ENCODE measurements around the gene IGFALS.

The IGFALS gene

DNA sequence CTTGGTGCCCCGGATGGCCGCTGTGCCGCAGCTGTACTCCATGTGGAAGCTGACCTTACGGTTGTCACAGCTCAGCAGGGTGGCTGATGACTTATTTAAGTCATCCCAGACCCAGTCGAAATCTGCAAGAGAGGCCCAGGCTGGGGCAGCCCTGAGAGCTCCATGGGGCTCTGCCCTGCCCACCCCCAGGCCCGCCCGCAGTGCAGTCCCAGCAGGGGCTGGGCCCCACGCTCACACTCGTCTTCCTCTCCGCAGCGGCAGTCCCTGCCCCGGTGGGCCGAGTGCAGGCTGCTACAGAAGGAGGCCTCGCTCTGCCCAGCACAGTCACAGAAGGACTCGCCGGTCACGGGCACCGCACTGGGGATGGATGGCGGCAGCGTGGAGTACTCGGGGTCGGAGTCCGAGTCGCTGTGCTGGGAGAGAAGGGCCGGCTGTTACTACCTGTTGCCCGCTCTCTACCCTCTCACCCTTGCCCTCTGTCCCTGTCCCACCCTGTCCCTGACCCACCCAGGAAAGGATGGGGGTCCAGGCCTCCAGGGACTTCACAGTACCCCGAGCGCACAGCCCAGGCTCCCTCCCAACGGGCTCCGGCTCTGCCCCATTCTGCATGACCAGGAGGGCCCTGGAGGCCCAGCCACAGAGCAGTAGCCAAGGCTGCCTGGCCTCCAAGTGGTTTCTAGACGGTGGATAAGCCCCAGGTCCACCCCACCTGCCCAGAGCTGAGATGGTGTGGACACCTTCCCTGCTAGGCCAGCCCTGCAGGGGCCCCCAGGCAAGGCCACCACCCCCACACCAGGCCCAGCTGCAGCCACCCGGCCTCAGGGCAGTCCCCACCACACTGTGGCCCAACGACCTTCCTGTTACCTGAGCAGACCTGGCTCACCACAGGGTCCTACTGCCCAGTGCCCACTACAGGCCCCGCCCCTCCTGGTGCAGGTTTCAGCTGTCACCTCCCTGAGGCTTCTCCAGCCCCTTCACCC, 15.0 kb downstream of the IGFALS start:
- Histone ChIP-seq H3K27ac (no peak overlapping the region), H3K36me3 (peaks cover 63% of the 10 kb centered on the region), H3K4me3 (ENCODE audit: low read depth in 1 of 2, low read length in 1 of 2) (no peak overlapping the region), H3K4me1 (ENCODE audit: control insufficient read depth in 1 of 2, insufficient read depth in 1 of 2, low read depth in 1 of 2, low read length in 1 of 2) (peaks cover 33 to 38% of the 10 kb centered on the region in 2 experiments), H3K9me3 (no peaks in the 10 kb centered on the region), H3K27me3 (no peaks in the 10 kb centered on the region)
- TF ChIP-seq, protein P1, sequence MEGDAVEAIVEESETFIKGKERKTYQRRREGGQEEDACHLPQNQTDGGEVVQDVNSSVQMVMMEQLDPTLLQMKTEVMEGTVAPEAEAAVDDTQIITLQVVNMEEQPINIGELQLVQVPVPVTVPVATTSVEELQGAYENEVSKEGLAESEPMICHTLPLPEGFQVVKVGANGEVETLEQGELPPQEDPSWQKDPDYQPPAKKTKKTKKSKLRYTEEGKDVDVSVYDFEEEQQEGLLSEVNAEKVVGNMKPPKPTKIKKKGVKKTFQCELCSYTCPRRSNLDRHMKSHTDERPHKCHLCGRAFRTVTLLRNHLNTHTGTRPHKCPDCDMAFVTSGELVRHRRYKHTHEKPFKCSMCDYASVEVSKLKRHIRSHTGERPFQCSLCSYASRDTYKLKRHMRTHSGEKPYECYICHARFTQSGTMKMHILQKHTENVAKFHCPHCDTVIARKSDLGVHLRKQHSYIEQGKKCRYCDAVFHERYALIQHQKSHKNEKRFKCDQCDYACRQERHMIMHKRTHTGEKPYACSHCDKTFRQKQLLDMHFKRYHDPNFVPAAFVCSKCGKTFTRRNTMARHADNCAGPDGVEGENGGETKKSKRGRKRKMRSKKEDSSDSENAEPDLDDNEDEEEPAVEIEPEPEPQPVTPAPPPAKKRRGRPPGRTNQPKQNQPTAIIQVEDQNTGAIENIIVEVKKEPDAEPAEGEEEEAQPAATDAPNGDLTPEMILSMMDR (IDR thresholded peaks at IDR 0.05) = no peak

DNA sequence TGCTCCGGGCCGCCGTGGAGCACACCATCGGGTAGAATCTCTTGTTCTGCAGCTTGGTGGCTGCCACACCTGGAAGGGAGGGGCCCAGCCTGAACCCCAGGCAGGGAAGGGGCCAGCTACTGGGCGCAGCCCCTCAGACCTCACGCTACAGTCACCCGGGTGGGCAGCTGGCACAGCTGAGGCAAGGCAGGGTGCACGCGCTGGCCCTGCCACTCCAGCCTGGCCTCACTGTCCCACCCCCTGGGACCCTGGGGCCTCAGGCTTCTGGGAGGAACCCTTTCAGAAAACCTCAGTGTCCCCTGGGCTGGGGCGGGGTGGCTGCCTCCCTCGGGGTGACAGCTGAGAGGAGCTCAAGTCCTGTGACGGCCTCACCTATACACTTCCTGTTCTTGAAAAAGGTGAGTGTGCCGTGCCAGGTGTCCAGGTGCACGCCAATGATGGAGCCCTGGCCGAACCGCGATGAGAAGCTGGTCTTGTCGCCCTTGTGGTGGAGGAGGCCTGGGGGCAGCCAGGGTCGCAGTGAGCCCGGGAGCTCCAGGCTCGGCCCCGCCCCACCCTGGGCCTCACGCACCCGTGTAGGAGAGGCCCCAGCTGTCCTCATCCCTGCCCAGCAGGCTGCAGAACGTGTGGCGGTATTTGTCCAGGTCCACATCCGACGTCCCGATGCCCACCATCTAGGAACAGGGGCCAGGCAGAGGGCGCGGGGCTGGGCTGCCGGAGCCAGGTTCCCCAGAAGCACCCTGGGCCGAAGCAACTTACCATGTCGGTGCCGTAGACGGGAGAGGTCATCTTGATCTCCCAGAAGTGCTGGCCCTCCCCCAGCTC, 15.9 kb downstream of the IGFALS start:
- peaks cover 63% of the 10 kb centered on the region for H3K36me3 ChIP-seq
- H3K9me3 ChIP-seq = no peaks in the 10 kb centered on the region
- no peak overlapping the region for H3K4me3 ChIP-seq (ENCODE audit: low read depth in 1 of 2, low read length in 1 of 2)
- H3K4me1 ChIP-seq (ENCODE audit: control insufficient read depth in 1 of 2, insufficient read depth in 1 of 2, low read depth in 1 of 2, low read length in 1 of 2) = peaks cover 31 to 41% of the 10 kb centered on the region in 2 experiments
- H3K27ac ChIP-seq = no peak overlapping the region
- H3K27me3 ChIP-seq = no peaks in the 10 kb centered on the region
- TF ChIP-seq, protein P1 (IDR thresholded peaks at IDR 0.05) = no peak

DNA sequence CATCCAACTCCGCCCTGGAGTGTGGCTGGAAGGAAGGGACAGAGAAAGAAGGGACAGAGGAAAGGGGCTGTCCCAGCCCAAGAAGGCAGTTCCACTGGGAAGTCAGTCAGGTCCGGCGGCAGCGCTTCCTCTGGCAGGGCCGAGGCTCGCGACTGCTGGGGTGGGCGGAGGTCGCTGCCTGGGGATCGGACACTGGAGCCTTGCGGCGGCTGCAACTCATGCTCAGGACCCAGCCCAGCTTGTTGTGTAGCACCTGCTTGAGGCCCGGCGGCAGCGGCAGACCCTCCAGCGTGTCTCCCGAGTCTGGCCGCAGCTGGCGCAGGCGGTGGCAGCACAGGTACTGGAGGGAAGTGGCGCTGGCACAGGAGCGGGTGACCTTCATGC, 16.5 kb downstream of the IGFALS start:
- TF ChIP-seq, protein P1 (IDR thresholded peaks at IDR 0.05) = no peak
- Histone ChIP-seq H3K9me3 (no peaks in the 10 kb centered on the region), H3K36me3 (peaks cover 63% of the 10 kb centered on the region), H3K4me1 (ENCODE audit: control insufficient read depth in 1 of 2, insufficient read depth in 1 of 2, low read depth in 1 of 2, low read length in 1 of 2) (peaks cover 37 to 47% of the 10 kb centered on the region in 2 experiments), H3K27me3 (no peaks in the 10 kb centered on the region), H3K4me3 (ENCODE audit: low read depth in 1 of 2, low read length in 1 of 2) (no peak overlapping the region), H3K27ac (no peak overlapping the region)

DNA sequence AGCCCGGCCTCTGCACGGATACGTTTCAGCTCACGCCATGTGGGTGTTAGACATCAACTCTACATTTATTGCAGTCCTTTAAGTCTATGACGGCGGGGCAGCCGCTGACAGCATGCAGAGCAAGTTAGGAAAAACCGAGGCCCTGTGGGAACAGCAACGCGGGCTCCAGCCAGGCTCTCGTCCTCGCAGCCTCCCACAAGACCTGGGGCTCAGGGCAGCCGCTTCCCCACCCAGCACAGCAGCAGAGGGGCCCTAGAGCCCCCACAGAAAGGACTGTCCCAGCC, 16.9 kb downstream of the IGFALS start:
- Histone ChIP-seq H3K27ac (no peak overlapping the region), H3K4me3 (ENCODE audit: low read depth in 1 of 2, low read length in 1 of 2) (no peak overlapping the region), H3K36me3 (peaks cover 63% of the 10 kb centered on the region), H3K9me3 (no peaks in the 10 kb centered on the region), H3K4me1 (ENCODE audit: control insufficient read depth in 1 of 2, insufficient read depth in 1 of 2, low read depth in 1 of 2, low read length in 1 of 2) (peaks cover 37 to 47% of the 10 kb centered on the region in 2 experiments), H3K27me3 (no peaks in the 10 kb centered on the region)
- TF ChIP-seq, protein P1 (IDR thresholded peaks at IDR 0.05) = no peak

DNA sequence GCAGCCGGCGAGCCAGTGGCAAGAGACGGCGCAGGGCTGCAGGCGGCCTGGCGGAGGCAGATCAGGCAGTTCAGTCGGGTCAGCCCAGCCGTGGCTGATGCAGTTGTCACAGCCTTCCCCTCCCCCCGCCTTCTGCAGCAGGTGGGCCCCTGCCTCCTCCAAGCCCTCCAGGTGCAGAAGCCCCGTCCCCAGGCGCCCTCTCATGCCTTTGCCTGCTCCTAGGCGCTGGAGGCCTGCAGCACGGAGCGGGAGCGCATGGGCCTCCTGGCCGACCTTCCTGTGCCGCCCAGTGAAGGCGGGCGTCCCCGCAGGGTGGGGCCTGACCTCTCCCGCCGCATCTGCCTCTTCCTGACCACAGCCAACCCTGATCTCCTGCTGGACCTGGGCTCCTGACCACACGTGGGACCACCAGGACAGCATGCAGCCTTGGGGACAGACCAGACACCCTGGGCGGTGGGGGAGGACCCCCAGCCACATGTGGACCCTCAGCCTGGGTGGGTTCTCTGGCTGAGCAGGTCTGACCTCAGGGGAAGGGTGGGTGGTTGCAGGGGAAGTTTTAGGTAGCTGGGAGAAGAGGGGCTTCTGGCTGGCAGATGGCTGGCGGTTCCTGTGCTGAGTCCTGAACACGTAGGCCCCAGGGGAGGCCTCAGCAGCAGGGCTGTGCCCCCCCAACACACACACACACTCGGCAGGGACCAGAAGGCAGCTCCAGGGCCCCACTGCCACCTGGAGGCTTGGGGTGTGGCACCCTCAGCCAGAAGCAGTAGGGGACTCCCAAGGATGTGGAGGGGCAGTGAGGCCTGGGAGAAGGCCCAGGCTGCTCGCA, 17.4 kb downstream of the IGFALS start:
- Histone ChIP-seq H3K36me3 (peaks cover 61% of the 10 kb centered on the region), H3K4me3 (ENCODE audit: low read depth in 1 of 2, low read length in 1 of 2) (no peak overlapping the region), H3K4me1 (ENCODE audit: control insufficient read depth in 1 of 2, insufficient read depth in 1 of 2, low read depth in 1 of 2, low read length in 1 of 2) (peaks cover 31 to 46% of the 10 kb centered on the region in 2 experiments), H3K27me3 (no peaks in the 10 kb centered on the region), H3K9me3 (no peaks in the 10 kb centered on the region), H3K27ac (no peak overlapping the region)
- TF ChIP-seq, protein P1 (IDR thresholded peaks at IDR 0.05) = no peak

Measured in neutrophil (primary cell).